NOMO-1 treated with dmso at 0.1 percent for 144 hours (cell line): ENCODE results near the gene SLC2A8.

Experiments
- DNase-seq: peaks from one replicate; lab custom pipeline; 2025; ENCODE audit not compliant: unreplicated experiment; lab: John Stamatoyannopoulos, UW

The SLC2A8 gene

GRCh38 chr9:127428348-127428747 lies 31.4 kb downstream of the SLC2A8 start:
- DNase-seq = no peak

- DNase-seq = no peak
Measured at GRCh38 chr9:127430415-127430814, 33.4 kb downstream of the SLC2A8 start.

DNA sequence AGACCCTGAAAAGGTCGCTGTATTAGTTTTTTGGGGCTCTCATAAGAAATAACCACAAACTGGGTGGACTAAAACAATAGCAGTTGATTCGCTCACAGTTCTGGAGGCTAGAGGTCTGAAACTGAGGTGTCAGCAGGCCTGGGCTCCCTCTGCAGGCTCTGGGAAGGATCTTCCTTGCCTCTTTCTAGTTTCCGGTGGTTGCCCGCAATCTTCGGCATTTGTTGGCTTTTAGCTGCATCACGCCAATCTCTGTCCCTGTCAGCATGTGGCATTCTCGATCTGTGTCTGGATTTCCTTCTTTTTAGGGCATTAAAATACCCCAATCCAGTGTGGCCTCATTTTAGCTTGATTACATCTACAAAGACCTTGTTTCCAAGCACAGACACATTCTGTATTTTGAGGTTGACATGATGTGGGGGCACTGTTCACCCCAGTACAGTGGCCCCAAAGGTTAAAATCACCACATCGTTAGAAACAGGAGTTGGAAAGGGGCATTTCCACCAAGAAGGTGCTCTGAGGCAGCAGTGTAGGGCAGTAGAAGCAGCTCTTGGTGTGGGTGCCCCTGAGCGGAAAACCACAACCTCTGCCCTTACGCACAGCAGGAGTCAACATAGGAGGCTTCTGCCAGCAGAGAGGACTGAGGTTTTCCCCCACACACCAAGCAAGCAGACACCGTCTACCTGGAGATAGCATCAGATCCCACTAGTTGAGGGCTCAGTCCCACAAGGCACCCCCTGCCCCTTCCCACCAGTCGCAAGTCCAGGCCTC lies 40.7 kb downstream of the SLC2A8 start:
- DNase-seq = no peak

GRCh38 chr9:127438394-127438793 lies 41.4 kb downstream of the SLC2A8 start:
- no peak for DNase-seq

- DNase-seq = no peak
Measured at GRCh38 chr9:127444283-127444920, 47.4 kb downstream of the SLC2A8 start.

- DNase-seq = no peak
Measured at GRCh38 chr9:127444921-127445850, 48.2 kb downstream of the SLC2A8 start.

- no peak for DNase-seq
Measured at GRCh38 chr9:127445851-127446712, 49.1 kb downstream of the SLC2A8 start.

GRCh38 chr9:127446713-127447415 lies 49.9 kb downstream of the SLC2A8 start:
- DNase-seq = no peak

DNA sequence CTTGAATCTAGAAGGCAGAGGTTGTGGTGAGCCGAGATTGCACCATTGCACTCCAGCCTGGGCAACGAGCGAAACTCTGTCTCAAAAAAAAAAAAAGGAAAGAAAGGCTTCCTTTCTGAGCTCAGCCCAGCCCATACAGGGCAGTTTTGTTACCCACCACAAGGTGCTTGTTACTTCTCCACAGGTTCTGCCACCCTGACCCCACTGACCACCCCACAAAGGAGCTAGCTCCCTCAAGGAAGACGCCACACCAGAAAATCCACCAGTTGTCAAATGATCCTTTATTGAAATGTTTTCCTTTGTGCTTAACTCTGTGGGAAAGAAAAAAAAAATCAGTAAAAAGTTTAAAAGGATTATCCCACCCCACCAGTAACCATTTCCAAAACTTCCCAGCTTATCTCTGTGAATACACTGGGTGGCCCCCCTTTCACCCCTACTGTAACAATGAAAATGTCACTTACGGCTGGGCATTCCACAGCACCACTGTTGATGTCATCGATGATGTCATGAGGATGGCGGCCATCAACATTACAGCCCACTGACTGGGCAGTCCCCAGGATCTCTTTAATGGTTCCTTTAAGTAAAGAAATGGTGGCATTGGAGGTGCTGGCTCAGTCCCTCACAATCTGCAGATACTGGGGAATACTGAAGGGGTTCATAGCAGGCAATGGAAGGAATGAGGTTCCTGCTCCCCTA lies 50.6 kb downstream of the SLC2A8 start:
- DNase-seq = no peak

DNA sequence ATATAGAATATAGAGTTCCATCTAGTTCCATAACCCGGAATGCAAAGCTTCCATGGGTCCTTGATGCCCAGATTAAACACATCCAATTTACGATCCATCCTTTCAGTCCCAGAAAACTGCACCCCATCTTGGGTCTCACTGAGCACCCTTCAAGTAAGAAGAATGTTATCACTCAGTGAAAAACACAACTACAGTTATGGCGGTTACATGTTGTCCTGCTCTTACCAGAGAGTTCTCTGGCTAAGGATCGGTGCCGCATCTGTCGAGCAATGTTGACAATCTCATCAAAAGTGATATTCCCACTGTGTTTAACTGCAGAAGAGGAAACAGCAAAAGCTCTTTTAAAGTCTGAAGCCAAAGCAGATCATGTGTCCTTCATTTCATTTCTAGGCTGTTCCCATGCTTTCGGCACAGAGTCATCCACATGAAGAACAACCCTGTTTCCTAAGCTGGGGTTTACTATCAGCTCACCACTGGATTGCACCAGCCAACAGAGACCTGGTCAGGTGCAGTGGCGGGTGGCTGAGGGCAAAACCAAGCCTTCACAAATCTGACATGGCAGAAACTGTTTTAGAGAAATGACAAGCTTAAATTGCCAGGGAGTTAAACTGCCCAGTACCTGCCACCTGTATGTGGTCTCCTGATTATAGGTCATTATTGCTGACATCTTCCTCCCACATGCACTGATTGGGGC lies 51.3 kb downstream of the SLC2A8 start:
- DNase-seq = no peak

DNA sequence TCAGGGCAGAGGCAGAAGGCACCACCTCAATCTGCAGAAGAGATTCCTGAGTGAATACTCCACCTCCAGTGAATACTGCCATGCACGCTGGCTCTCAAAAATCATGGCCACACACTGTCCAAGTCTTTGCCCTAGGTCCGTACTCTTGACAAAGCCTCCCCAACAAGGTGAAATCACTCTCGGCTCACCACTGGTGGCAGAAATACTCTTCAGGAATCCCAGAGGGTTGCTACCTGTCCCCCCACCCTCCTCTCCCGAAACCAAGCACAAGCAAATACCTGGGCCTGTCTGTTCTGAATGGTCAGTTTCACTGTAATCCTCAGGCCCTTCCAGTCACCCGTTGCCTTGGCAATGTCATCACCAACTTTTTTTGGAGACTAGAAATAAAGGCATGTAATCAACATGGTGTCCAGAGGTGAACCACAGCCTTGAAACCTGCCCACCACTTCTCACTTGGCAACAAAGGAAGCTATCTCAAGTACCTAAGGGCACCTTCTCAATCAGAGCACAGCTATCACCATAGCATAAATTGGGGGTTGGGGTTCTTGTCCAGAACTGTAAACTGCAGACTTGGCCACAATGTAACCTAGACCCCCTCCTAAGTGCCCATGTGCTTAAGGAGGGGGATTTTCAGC lies 52.5 kb downstream of the SLC2A8 start:
- DNase-seq = no peak

DNA sequence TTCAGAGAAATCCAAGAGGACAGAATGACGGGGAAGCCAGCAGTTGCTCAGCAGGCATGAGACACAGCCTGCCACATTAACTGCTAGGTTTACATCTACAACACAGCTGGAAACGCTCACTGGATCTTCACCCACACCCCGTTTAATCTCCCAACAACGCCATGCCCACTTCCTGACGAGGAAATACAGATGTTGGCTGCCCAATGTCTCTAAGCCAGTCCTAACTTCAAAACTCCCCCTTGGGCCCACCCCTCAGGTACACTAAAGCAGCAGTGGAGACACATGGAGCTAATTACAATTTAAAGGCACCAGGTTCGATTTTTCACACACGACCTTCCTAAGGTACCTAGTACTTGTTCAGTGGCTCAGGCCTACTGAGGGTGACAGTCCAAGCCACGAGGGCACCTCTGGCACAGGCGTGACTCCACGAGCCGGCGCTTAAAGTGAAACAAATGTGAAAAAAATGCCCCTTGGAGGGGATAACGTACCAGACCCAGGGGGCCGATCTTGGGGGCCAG lies 53.3 kb downstream of the SLC2A8 start:
- no peak for DNase-seq

- peak; percentile 86 for DNase-seq
Measured at GRCh38 chr9:127450830-127451607, 54.0 kb downstream of the SLC2A8 start, which contains the start of the genes LRSAM1 and RPL12. Gene LRSAM1 (plus strand): TSS chr9:127451510. CDS start chr9:127454528, 3,018 bp downstream. Gene RPL12 (minus strand): TSS chr9:127451406. CDS start chr9:127451317, 89 bp downstream.

GRCh38 chr9:127451608-127451857 lies 54.6 kb downstream of the SLC2A8 start:
- no peak for DNase-seq

DNA sequence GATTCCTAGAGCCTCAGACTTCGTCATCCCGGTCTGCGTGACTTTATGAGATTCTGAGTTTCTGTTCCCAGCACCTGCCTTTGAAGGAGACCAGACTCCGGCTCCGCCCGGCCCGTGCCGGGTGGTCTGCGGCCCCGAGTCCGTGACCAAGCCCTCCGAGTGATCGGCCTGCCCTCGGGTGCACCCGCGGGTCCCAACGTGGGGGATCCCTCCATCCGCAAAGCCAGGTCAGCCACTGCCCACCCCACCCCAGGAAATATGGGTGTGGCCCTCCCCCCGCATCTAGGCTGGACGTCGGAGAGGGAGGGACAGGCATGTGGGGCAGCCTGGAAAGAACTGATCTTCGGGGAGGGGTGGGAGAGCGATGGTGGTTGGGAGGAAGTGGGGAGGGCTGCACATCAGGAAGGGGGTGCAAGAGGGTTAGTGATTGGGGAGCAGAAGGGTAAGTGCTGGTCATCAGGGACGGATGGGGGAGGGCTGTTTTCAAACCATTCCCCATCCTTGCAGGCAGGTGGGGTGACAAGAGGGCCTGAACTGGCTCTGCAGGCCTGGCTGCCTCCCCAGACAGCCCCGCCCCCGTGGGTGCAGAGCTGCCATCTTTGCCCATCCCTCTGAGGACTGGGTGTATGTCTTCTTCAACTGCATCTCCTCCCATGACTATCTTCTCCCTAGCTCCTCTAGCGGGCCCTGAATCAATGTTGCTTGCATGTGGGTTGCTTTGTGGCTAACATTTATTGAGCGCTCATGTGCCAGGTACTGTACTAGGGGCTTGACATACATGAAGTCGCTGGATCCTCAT lies 55.1 kb downstream of the SLC2A8 start:
- no peak for DNase-seq

DNA sequence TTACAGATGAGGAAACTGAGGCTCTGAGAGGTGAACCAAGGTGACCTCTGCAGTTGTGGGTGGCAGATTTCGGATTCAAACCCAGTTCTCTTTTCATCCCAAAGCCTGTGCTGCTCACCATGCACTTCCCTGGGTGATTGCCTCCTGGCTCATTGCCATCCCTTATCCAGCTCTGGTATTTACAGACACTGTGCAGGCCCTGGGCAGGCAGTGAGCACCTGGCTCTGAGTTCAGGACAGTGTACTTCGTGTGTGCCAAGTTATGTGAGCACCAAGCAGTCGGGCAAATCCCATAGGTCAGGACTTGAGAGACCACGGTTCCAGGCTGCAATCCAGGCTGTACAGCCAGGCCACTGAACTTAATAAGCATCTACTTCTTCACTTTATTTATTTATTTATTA lies 55.7 kb downstream of the SLC2A8 start:
- no peak for DNase-seq
